ENCODE data around the gene TMEM115.

GRCh38 chr3:50345586-50346234 lies 13.6 kb downstream of the TMEM115 start, which contains the start of gene ZMYND10:
- TF ChIP-seq CTCF (IDR thresholded peaks at IDR 0.05): no peak
- TF ChIP-seq ZFX (IDR thresholded peaks at IDR 0.05; ENCODE audit: borderline replicate concordance): no peak

Measured in 22Rv1 (cell line).